ENCODE measurements around the gene ENTPD1.
"Not testable (repeated sequence)": the region's sequence is repeated elsewhere in the genome, so short reads cannot be mapped to it uniquely, and the experiment has no call there.

Gene ENTPD1

GRCh38 chr10:95872158-95872711, 116.3 kb downstream of the ENTPD1 start:
- no peak for DNase-seq

GRCh38 chr10:95873139-95873538, 117.2 kb downstream of the ENTPD1 start:
- DNase-seq = no peak

GRCh38 chr10:95873651-95874050, 117.7 kb downstream of the ENTPD1 start:
- no peak for DNase-seq

- not testable (repeated sequence) for DNase-seq
These were observed 118.8 kb downstream of the ENTPD1 start for GRCh38 chr10:95874783-95875182.

DNA sequence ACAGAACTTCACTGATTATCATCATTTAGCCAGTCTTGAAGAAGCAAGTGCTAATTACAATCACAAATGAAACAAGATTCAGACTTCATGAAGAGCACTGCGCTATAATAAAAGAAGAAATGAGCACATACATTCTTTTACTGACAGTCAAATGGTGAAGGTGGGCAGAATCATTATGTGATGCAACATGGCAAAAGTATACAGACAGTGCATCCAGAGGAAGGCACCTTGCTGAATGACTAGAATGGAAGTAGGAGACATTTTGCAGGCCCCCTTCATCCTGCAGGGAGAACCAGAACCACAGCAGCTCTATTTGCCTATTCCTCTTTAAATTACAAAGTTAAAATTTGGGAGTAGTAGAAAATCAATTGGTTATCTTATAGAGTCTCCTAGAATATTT, 120.8 kb downstream of the ENTPD1 start:
- DNase-seq = no peak

- no peak for DNase-seq
These were observed 121.9 kb downstream of the ENTPD1 start for GRCh38 chr10:95877881-95878280.

GRCh38 chr10:95880704-95881103, 124.7 kb downstream of the ENTPD1 start:
- no peak for DNase-seq

- no peak for DNase-seq
These were observed 125.4 kb downstream of the ENTPD1 start for GRCh38 chr10:95881316-95881715.

DNA sequence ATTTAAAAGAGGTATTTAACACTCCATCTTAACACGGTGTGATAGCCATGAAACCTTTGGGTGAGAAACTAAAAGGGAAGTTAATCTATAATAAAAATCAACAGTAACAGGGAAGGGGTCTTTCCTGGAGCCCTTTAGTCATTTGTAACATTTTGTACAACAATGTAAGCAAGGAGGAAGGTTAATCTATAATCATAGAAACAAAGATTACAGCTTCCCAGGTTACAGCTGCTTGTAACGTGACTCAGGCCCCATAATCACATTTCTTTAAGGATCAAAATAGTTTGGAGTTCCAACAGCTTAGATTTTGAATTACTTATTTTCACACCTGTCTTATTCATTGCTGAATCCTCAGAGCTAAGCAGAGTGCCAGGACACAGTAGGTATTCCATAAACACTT, 133.9 kb downstream of the ENTPD1 start:
- no peak for DNase-seq

DNA sequence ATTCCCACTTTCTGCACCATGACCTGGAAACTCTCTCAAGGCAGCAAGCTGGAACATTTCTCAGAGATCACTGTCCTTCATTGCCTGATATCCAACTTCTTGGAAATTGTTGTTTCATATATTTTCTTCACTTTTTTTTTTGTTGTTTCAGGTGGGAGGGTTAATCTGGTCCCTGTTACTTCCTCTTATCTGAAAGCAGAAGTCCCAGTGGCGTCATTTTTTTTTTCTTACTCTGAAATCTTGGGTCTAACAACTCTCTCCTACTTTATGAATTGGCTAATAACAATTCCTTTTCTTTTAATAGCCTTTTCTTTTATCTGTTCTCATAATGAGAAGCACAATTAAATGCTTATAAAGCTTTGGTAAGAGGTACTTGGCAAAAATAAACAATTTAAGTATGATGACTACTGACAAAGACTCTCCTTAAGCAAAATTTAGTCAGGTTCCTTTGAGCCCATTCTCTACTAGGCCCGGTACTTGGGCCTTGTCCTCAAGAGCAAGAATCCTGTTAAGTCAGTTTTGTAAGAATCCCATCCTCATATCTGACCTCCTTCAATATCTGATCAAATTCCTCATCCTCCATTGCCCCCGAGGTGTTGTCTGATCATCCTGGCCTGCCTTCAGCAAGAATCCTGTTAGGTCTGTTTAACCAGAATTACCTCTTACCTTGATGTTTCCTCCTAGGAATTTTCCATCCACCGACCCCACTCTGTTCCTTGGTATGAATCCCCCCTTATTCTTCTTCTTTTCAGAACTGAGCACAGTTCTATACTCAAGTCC, 140.3 kb downstream of the ENTPD1 start:
- no peak for DNase-seq

GRCh38 chr10:95905897-95906580, 150.1 kb downstream of the ENTPD1 start:
- not testable (repeated sequence) for DNase-seq

DNA sequence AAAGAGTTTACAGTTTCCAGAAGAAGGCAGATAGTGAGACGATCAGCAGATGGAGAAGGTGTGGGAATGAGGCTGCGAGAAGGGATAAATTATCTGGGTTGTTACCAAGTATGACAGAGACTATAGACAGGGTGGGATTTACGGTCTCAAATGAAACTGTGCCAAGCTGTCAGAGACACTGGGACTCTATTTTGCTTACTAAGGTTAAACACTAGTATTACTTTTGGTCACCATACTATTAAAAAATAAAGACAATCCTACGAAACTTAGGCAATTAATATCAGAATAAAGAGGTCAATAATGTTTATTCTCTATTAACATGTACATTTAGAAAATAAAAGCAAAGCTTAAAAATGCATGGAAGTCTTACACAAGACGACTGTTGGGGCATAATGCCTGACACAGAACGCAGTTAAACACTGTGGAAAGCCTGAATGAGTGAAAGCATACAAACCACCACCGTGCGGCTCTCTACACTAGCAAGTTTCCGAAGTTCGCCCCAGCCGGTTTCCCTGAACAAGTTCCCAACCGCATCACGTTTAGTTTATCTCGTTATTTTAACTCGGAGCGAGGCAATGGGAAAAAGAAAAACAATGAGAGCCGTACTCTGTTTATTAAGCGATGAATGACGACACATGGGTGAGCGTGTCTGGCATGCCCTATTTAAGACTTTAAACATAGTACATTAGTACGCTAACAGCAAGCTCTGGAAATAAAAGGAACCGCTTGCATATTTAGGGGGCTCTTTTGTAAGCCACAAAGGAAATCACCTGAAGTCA, 150.9 kb downstream of the ENTPD1 start:
- DNase-seq = peak; percentile 41

DNA sequence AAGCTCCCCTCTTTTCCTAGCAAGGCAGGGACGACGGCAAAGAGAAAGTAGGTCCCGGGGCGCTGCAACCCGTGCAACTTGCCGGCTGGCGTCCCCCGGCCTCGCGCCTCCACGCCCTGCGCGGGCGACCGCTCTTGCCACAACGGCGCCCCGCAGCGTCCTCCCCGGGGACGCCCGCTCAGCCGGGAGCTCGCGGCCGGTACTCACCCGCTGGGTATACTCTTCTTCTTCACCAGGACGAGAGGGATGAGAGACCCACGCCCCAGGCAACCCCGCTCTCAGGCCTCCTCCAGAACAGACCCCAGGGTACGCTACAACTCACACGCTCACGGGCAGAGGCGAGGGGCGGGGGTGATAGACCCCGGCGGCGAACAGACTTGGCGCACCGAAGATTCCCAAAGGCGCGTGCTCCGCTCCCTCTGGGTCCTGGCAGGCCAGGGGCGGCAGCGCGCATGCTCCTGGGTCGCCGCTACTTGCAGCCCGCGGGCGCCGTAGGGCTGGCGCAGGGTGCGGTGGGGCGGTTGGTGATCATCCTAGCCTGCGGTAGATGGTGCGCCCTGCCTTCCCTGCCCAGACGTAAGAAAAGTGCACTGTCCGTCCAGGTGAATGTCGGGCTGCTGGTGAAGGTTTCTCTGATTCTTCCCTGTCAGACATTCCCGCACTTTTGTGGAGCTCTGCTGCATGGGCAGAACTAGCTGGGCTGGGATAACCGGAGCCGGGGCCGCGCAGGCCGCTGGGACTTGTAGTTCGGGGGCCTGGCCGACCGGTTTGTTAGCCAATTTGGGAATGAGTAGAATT, 151.7 kb downstream of the ENTPD1 start, which contains the start of gene CC2D2B:
Gene CC2D2B, plus strand, starts transcription at position 520 of the 798 bp plus-strand sequence. CDS start 3,349 bp downstream, outside the sequence.
- DNase-seq = peak; percentile 63

DNA sequence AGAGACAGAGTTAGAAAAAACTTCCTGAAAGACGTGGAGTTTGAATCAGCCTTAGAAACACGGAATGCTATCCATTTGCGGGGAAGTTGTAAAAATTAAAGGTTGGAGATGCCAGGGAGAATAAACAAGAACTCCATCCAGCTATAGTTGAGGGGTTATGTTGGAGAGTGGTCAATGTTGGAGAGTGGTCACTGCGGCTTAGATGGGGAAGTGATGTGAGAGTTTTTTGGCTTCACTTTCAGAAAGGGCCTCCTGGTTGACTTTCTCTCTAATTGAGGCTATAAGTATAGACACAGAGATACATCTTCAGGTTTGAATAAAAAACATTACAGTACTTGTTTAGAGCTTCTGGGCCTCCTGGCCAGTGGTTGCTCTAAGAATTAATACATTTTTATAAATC, 152.5 kb downstream of the ENTPD1 start:
- no peak for DNase-seq

GRCh38 chr10:95909561-95909960, 153.6 kb downstream of the ENTPD1 start:
- no peak for DNase-seq

- DNase-seq = not testable (repeated sequence)
These were observed 160.1 kb downstream of the ENTPD1 start for GRCh38 chr10:95916039-95916438.

Data from stimulated activated CD4-positive, alpha-beta T cell treated with anti-CD3 and anti-CD28 coated beads, Interleukin-1b, Interleukin-23, amount 100 ng/mL, for 48 hours (primary cell).